GM08714 (cell line): Measurements from ENCODE around the gene PTPRO.

Experiments
- H3K4me3 ChIP-seq: fragments of 200-500 bp; sonication (Bioruptor generic); 2 replicates; pipeline ENCODE4 v1.5.1; 2014; ENCODE audit warnings: mild to moderate bottlenecking, low read length, inconsistent platforms
- ZNF274 ChIP-seq: IDR thresholded peaks from 2 replicates; pipeline ENCODE4 v1.6.1; 2012; ENCODE audit warnings: mild to moderate bottlenecking, low read depth, low read length

PTPRO gene

GRCh38 chr12:15505616-15506015, 183.3 kb downstream of the PTPRO start:
- TF ChIP-seq ZNF274, result no peak
- H3K4me3 ChIP-seq, result no peak overlapping the region

DNA sequence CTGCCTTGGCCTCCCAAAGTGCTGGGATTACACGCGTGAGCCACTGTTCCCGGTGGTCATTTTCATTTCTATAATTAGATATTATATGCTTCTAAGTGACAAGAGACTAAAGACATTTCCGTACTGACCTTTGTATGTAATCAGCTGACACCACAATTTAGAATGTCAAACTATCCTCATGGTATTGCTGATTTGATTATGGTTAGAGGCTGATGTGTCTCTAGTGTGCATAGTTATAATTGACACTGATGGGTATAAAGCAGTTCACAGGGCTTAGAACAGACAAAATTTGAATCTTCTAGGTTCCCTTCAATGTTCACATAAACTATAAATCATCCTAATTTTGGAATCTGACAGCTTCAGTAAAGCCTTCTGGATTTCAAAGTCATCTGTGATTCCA, 192.7 kb downstream of the PTPRO start:
- TF ChIP-seq ZNF274, result no peak
- no peak overlapping the region for H3K4me3 ChIP-seq

DNA sequence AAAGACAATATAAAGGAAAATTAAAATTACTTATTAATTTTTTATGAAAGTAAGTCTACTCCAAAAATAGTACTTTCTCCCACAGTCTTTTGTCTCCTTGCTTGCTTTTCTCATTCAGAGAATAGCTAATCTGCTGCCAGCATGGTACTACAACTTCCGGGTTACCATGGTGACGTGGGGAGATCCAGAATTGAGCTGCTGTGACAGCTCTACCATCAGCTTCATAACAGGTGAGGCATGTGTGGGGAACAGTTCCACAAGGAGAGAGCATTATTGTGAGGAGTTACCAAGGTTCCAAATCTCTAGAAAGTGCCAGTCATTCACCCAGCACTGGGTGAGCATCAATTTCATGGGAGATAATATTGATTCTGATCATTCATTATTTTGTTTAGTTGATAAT, 197.8 kb downstream of the PTPRO start:
- no peak for TF ChIP-seq ZNF274
- no peak overlapping the region for H3K4me3 ChIP-seq

GRCh38 chr12:15520844-15521243, 198.5 kb downstream of the PTPRO start:
- H3K4me3 ChIP-seq, result no peak overlapping the region
- TF ChIP-seq ZNF274, result no peak

DNA sequence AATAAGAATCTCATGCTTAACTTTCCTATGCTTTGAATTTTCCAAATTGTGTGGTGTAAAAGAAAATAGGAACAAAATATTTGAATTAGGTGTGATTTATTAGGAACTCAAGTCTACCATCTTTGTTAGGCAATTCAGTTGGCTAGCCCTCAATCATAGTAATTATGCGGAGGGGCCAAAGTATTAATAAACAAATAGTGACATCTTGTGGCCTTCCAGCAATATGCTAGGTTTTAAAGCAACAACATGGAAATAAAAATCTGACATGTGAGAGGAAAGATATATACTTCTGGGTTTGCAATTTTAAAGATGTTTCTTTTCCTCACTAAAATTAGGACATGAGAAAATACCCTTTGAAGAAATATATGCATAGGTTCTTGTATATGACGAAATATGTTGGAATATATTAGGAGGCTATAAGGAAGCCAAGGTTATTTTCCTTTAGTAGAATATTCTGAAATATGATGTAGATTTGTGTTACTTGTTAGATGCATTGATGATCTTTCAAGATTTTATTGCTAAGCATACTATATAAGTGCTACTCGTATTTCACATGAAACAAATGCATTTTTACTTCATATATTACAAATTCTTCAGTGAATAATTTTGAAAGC, 200.4 kb downstream of the PTPRO start:
- TF ChIP-seq ZNF274, result no peak
- H3K4me3 ChIP-seq, result no peak overlapping the region

GRCh38 chr12:15525441-15525840, 203.1 kb downstream of the PTPRO start:
- TF ChIP-seq ZNF274, result no peak
- no peak overlapping the region for H3K4me3 ChIP-seq

DNA sequence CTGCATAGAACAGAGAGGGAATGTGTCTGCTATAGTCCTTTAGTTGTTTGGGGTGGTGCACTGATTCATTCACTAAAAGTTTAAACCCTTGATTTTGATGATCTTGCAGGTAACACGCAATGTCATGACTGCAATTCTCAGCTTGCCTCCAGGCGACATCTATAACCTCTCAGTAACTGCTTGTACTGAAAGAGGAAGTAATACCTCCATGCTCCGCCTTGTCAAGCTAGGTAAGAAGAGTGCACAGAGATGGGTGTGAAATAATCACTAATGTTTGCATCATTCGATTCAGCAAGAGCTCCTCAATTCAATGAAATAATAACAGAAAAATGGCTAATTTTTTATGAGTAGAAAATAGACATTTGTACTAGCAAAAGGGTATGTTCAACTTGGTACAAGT, 203.7 kb downstream of the PTPRO start:
- no peak for TF ChIP-seq ZNF274
- no peak overlapping the region for H3K4me3 ChIP-seq

- TF ChIP-seq ZNF274, result no peak
- no peak overlapping the region for H3K4me3 ChIP-seq
Observed at GRCh38 chr12:15527201-15528080, 205.1 kb downstream of the PTPRO start.

- no peak for TF ChIP-seq ZNF274
Observed at GRCh38 chr12:15528666-15529065, 206.4 kb downstream of the PTPRO start.

DNA sequence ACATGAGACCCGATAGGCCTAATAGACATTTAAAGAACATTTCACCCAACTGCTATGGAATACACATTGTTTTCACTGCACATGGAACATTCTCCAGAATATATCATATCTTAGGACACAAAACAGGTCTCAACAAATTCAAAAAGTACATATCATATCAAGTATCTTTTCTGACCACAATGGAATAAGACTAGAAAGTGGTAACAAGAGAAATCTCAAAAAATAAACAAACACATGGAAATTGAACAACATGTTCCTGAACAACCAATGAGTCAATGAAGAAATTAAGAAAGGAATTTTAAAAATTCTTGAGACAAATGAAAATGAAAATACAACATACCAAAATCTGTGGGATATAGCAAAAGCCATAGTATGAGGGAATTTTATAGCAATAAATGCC, 208.1 kb downstream of the PTPRO start:
- no peak for TF ChIP-seq ZNF274
- H3K4me3 ChIP-seq, result no peak overlapping the region

More at GRCh38 chr12:15528666-15529065, 206.4 kb downstream of the PTPRO start:
- H3K4me3 ChIP-seq, result no peak overlapping the region

DNA sequence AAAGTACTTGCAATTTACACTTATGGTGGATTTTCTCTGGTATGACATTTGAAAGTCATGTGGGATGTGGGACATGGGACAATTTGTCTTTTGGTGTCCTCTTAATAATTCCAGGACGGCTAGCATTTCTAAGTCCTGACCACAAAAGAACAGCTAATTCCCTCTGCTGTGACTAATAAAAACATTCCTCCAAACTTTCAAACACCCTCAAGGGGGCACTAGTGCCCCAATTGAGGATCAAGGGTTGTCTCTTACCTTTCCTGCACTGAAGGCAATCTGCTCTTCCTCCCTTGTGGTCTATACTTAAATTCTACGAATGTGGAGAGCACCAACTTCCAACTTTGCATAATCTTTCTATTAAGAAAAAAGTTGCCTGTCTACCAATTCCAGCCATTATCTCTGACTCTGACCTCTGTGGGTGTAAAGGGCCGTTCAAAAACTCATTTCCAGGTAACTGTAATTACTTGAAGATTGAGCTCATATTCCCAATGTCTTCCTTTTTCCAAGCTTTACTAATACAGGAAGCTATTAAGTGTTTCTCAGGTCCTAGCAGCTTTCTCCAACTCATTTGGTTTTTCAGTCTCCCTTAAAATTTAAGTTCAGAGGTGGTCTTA, 210.2 kb downstream of the PTPRO start:
- TF ChIP-seq ZNF274, result no peak
- no peak overlapping the region for H3K4me3 ChIP-seq

- no peak for TF ChIP-seq ZNF274
- H3K4me3 ChIP-seq, result 0 out of 2 replicates have a peak overlapping the region, but pooled peaks have one; percentile 4
Observed at GRCh38 chr12:15534322-15534721, 212.0 kb downstream of the PTPRO start.

GRCh38 chr12:15534874-15535273, 212.6 kb downstream of the PTPRO start:
- no peak for TF ChIP-seq ZNF274
- no peak overlapping the region for H3K4me3 ChIP-seq

DNA sequence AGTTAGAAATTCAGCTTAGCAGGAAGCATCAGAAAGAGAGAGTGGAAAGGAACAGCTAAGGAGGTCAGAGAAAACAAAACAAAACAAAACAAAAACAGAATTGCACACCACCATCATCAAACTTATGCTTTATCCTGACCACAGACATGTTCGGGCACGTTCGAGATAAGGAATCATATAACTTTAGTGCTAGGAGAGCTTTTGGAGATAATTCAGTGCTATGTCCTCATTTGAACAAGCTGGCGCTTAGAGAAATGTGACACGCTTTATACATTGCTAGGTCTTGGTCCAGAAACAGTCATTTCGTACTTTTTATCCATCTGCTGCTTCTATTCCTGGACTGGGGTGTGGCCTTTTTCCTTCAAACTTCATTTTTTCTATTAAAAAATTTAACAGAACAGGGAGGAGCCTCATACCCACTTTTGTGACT, 213.1 kb downstream of the PTPRO start:
- no peak for TF ChIP-seq ZNF274

DNA sequence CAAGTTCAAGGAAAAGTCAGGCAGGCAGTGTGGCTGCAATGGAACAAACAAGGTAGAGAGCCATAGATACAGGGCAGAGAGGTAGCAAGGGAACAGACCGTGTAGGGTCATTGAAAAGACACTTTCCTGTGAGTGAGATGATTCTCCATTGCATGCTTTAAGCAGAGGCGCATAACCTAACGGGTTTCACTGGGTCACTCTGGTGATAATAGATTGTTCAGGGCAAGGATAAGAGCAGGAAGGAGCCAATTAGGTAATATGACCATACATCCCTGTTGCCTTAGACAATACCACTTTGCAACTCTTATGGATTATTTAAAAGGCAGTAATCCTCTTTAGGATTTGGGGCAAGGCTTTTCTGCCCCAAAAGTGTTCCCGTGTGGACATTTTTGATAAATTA, 214.1 kb downstream of the PTPRO start:
- H3K4me3 ChIP-seq, result no peak overlapping the region
- TF ChIP-seq ZNF274, result no peak

More for the DNA sequence above, 213.1 kb downstream of the PTPRO start:
- no peak overlapping the region for H3K4me3 ChIP-seq
